ENCODE measurements around the gene ITIH5.
A peak's percentile ranks its signal among the peaks of the same experiment; 100 is the strongest.

Gene ITIH5

DNA sequence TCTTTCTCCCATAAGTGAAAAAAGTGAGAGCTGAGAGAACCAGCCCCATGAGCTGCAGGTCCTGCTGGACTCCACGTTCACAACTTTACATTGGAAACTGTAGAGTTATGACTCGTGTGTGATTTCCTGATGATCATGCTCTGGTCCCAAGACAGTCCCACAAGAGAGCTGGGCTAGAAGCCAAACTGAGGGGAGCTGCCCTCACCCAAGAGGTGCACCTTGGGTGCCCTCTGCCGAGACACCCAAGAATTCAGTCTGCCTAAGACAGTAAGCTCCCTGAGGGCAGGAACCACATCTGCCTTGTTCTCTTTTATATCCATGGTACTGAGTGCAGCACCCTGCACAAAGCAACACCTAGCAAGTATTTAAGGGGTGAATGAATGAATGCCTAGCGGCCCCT lies 143.1 kb downstream of the ITIH5 start:
- TF ChIP-seq, protein P1, sequence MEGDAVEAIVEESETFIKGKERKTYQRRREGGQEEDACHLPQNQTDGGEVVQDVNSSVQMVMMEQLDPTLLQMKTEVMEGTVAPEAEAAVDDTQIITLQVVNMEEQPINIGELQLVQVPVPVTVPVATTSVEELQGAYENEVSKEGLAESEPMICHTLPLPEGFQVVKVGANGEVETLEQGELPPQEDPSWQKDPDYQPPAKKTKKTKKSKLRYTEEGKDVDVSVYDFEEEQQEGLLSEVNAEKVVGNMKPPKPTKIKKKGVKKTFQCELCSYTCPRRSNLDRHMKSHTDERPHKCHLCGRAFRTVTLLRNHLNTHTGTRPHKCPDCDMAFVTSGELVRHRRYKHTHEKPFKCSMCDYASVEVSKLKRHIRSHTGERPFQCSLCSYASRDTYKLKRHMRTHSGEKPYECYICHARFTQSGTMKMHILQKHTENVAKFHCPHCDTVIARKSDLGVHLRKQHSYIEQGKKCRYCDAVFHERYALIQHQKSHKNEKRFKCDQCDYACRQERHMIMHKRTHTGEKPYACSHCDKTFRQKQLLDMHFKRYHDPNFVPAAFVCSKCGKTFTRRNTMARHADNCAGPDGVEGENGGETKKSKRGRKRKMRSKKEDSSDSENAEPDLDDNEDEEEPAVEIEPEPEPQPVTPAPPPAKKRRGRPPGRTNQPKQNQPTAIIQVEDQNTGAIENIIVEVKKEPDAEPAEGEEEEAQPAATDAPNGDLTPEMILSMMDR (IDR thresholded peaks at IDR 0.05; ENCODE audit: low read depth, low read length) = no peak
- TF ChIP-seq MYC (IDR thresholded peaks at IDR 0.05; ENCODE audit: low read depth, low read length) = no peak
- no peak for TF ChIP-seq POLR2A (IDR thresholded peaks at IDR 0.05; ENCODE audit: extremely low read depth, insufficient read length)
- TF ChIP-seq, protein P2, sequence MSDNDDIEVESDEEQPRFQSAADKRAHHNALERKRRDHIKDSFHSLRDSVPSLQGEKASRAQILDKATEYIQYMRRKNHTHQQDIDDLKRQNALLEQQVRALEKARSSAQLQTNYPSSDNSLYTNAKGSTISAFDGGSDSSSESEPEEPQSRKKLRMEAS (IDR thresholded peaks at IDR 0.05; ENCODE audit: low read depth, low read length) = no peak
- H3K4me3 ChIP-seq (ENCODE audit: low read depth, low read length) = no peak overlapping the region
- peak; percentile 14 for DNase-seq (ENCODE audit: low read depth)

DNA sequence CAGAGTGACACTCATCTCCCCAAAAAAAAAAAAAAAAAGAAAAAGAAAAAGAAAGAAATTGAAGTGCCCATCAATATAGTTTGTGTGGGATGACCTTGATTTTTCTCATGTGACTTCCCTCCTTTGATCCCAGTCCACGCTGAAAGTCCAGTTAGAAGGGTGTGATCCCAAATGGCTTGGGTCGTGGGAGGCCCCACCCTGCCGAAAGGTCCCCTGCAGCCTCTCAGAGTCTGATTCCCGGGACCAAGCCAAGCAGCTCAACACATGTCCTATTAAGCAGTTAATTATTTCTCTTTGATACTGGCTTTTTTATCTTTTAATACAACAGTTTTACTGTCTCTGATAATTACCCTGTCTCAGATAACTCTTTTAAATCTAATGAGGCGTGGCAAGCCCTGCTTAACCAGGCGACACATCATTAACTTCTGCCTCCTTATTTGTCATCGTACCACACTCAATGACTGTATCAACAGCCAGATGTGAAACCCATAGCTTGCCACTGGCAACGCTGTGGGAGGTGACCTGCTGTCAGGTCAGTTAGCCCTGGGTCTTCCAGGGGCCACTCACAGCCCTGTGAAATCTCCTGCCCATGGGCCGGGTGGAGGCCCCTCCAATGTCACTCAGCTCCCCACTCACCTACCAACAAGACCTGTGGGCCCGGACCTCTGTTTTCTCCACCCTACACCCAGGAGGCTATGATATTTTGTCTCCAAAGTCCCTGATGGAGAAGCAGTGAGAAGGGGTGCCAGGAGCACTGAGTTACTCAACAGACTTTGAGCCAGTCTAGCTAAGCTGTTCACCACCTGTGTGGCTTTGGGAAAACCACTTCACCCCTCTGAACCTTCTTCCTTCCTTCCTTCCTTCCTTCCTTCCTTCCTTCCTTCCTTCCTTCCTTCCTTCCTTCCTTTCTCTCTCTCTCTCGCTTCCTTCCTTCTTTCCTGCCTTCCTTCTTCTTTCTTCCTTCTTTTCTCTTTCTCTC lies 146.0 kb downstream of the ITIH5 start:
- no peak overlapping the region for H3K4me3 ChIP-seq (ENCODE audit: low read depth, low read length)
- DNase-seq (ENCODE audit: low read depth) = no peak
- TF ChIP-seq POLR2A (IDR thresholded peaks at IDR 0.05; ENCODE audit: extremely low read depth, insufficient read length) = no peak
- TF ChIP-seq, protein P1 (IDR thresholded peaks at IDR 0.05; ENCODE audit: low read depth, low read length) = no peak
- no peak for TF ChIP-seq MYC (IDR thresholded peaks at IDR 0.05; ENCODE audit: low read depth, low read length)
- TF ChIP-seq, protein P2 (IDR thresholded peaks at IDR 0.05; ENCODE audit: low read depth, low read length) = no peak

DNA sequence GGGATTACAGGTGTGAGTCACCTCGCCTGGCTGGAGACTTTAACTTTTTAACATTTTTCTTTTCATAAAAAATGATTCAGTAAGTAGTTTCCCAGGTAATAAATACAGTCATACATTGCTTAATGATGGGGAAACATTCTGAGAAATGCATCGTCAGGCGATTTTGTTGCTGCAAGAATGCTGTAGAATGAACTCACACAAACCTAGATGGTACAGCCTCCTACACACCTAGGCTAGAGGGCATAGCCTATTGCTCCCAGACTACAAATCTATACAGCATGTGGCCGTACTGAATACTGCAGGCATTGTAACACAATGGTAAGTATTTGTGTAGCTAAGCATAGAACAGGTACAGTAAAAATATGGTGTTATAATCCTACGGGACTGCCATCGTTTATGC lies 147.4 kb downstream of the ITIH5 start:
- TF ChIP-seq, protein P2 (IDR thresholded peaks at IDR 0.05; ENCODE audit: low read depth, low read length) = no peak
- TF ChIP-seq, protein P1 (IDR thresholded peaks at IDR 0.05; ENCODE audit: low read depth, low read length) = no peak
- no peak for TF ChIP-seq MYC (IDR thresholded peaks at IDR 0.05; ENCODE audit: low read depth, low read length)
- TF ChIP-seq POLR2A (IDR thresholded peaks at IDR 0.05; ENCODE audit: extremely low read depth, insufficient read length) = no peak
- no peak for DNase-seq (ENCODE audit: low read depth)
- H3K4me3 ChIP-seq (ENCODE audit: low read depth, low read length) = no peak overlapping the region

DNA sequence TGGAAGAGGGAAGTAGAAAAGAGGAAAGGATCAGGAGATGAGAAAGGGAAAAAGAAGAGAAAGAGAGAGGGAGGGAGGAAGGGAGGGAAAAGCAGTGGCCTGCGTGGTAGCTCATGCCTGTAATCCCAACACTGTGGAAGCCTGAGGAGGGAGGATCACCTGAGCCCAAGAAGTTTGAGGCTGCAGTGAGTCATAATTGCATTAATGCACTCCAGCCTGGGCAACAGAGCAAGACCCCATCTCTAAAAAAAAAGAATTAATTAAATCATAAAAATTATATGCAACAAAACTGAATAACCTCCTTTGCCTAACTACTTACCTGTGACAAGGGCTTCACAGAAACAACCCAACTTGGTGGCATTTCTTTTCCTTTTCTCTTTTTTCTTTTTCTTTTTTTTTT lies 148.1 kb downstream of the ITIH5 start:
- TF ChIP-seq, protein P2 (IDR thresholded peaks at IDR 0.05; ENCODE audit: low read depth, low read length) = no peak
- TF ChIP-seq MYC (IDR thresholded peaks at IDR 0.05; ENCODE audit: low read depth, low read length) (no peak), POLR2A (IDR thresholded peaks at IDR 0.05; ENCODE audit: extremely low read depth, insufficient read length) (no peak)
- TF ChIP-seq, protein P1 (IDR thresholded peaks at IDR 0.05; ENCODE audit: low read depth, low read length) = no peak
- no peak overlapping the region for H3K4me3 ChIP-seq (ENCODE audit: low read depth, low read length)
- DNase-seq (ENCODE audit: low read depth) = no peak

DNA sequence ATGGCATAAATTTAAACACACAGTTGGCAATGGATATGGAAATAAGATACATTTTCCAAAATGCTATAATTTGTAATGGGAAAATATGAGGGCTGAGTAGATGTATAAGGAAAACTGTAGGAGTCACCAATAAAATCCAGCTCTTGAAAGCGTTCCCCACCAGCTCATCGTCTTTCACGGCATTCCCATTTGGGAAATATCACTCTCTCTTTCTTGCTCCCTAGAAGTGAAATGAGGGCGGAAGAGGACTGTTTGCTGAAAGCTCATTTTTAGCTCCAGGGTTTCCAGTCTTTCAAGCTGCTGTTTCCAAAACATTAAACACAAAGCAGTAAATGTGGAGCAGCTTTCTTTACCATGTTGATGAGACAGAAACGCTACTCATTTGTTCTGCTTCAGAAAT lies 151.3 kb downstream of the ITIH5 start:
- no peak for DNase-seq (ENCODE audit: low read depth)
- TF ChIP-seq MYC (IDR thresholded peaks at IDR 0.05; ENCODE audit: low read depth, low read length) = no peak
- no peak for TF ChIP-seq POLR2A (IDR thresholded peaks at IDR 0.05; ENCODE audit: extremely low read depth, insufficient read length)
- TF ChIP-seq, protein P2 (IDR thresholded peaks at IDR 0.05; ENCODE audit: low read depth, low read length) = no peak
- TF ChIP-seq, protein P1 (IDR thresholded peaks at IDR 0.05; ENCODE audit: low read depth, low read length) = no peak
- H3K4me3 ChIP-seq (ENCODE audit: low read depth, low read length) = no peak overlapping the region

Measured in NB4 (cell line).